ENCODE results near the gene ROBO1.

The ROBO1 gene

GRCh38 chr3:79597709-79598108 lies 170.1 kb downstream of the ROBO1 start:
- CTCF ChIA-PET: no interaction called here
- TF ChIP-seq FOXA1 (IDR thresholded peaks at IDR 0.05): no peak
- no peak for TF ChIP-seq NFRKB (IDR thresholded peaks at IDR 0.05)
- TF ChIP-seq ZNF384 (IDR thresholded peaks at IDR 0.05): no peak
- no peak for TF ChIP-seq PKNOX1 (IDR thresholded peaks at IDR 0.05)
- TF ChIP-seq ELF4 (IDR thresholded peaks at IDR 0.05): no peak
- no peak for TF ChIP-seq CTBP1 (IDR thresholded peaks at IDR 0.05; ENCODE audit: borderline replicate concordance)
- TF ChIP-seq SUZ12 (IDR thresholded peaks at IDR 0.05): no peak
- no peak for TF ChIP-seq HDGF (IDR thresholded peaks at IDR 0.05; ENCODE audit: borderline replicate concordance)
- TF ChIP-seq L3MBTL2 (conservative IDR thresholded peaks at IDR 0.05): no peak
- TF ChIP-seq FOXK2 (IDR thresholded peaks at IDR 0.05): no peak
- no peak for TF ChIP-seq ARNT (IDR thresholded peaks at IDR 0.05)
- no peak for TF ChIP-seq SP1 (IDR thresholded peaks at IDR 0.05)
- TF ChIP-seq LEF1 (IDR thresholded peaks at IDR 0.05; ENCODE audit: borderline replicate concordance): no peak
- no peak for TF ChIP-seq BHLHE40 (IDR thresholded peaks at IDR 0.05; ENCODE audit: borderline replicate concordance)
- no peak for TF ChIP-seq TARDBP (IDR thresholded peaks at IDR 0.05)
- POLR2A ChIA-PET: no interaction called here
- DNase-seq (ENCODE audit: extremely low spot score): no peak

- ChIA-PET CTCF (no interaction called here), POLR2A (no interaction called here)
- TF ChIP-seq FOXM1 (IDR thresholded peaks at IDR 0.05; ENCODE audit: borderline replicate concordance) (no peak), L3MBTL2 (conservative IDR thresholded peaks at IDR 0.05) (no peak), TARDBP (IDR thresholded peaks at IDR 0.05) (no peak), BHLHE40 (IDR thresholded peaks at IDR 0.05; ENCODE audit: borderline replicate concordance) (no peak), ELF4 (IDR thresholded peaks at IDR 0.05) (no peak), NFRKB (IDR thresholded peaks at IDR 0.05) (no peak), CTBP1 (IDR thresholded peaks at IDR 0.05; ENCODE audit: borderline replicate concordance) (no peak), FOXA1 (IDR thresholded peaks at IDR 0.05) (no peak), ZNF384 (IDR thresholded peaks at IDR 0.05) (no peak), SUZ12 (IDR thresholded peaks at IDR 0.05) (no peak), HDGF (IDR thresholded peaks at IDR 0.05; ENCODE audit: borderline replicate concordance) (no peak), PKNOX1 (IDR thresholded peaks at IDR 0.05) (no peak), SP1 (IDR thresholded peaks at IDR 0.05) (no peak)
- DNase-seq (ENCODE audit: extremely low spot score): no peak
Measured at GRCh38 chr3:79587150-79587549, 180.6 kb downstream of the ROBO1 start.

- TF ChIP-seq PKNOX1 (IDR thresholded peaks at IDR 0.05): peak; percentile 53
- no peak for TF ChIP-seq FOXM1 (IDR thresholded peaks at IDR 0.05; ENCODE audit: borderline replicate concordance)
- ChIA-PET POLR2A (no interaction called here), CTCF (no interaction called here)
- DNase-seq (ENCODE audit: extremely low spot score): no peak
Measured at GRCh38 chr3:79586232-79586631, 181.6 kb downstream of the ROBO1 start.

GRCh38 chr3:79572930-79573329 lies 194.9 kb downstream of the ROBO1 start:
- CTCF ChIA-PET: no interaction called here
- DNase-seq (ENCODE audit: extremely low spot score): no peak
- POLR2A ChIA-PET: no interaction called here
- TF ChIP-seq TARDBP (IDR thresholded peaks at IDR 0.05) (no peak), LEF1 (IDR thresholded peaks at IDR 0.05; ENCODE audit: borderline replicate concordance) (no peak), HDGF (IDR thresholded peaks at IDR 0.05; ENCODE audit: borderline replicate concordance) (no peak), FOXM1 (IDR thresholded peaks at IDR 0.05; ENCODE audit: borderline replicate concordance) (no peak), FOXA1 (IDR thresholded peaks at IDR 0.05) (no peak), ELF4 (IDR thresholded peaks at IDR 0.05) (no peak), ARNT (IDR thresholded peaks at IDR 0.05) (no peak), BHLHE40 (IDR thresholded peaks at IDR 0.05; ENCODE audit: borderline replicate concordance) (no peak)

GRCh38 chr3:79568938-79569337 lies 198.9 kb downstream of the ROBO1 start:
- ChIA-PET CTCF (no interaction called here), POLR2A (no interaction called here)
- no peak for TF ChIP-seq SP1 (IDR thresholded peaks at IDR 0.05)
- TF ChIP-seq FOXM1 (IDR thresholded peaks at IDR 0.05; ENCODE audit: borderline replicate concordance): no peak
- TF ChIP-seq LEF1 (IDR thresholded peaks at IDR 0.05; ENCODE audit: borderline replicate concordance): no peak
- no peak for TF ChIP-seq HDGF (IDR thresholded peaks at IDR 0.05; ENCODE audit: borderline replicate concordance)
- TF ChIP-seq FOXK2 (IDR thresholded peaks at IDR 0.05): no peak
- TF ChIP-seq TARDBP (IDR thresholded peaks at IDR 0.05): no peak
- no peak for TF ChIP-seq L3MBTL2 (conservative IDR thresholded peaks at IDR 0.05)
- TF ChIP-seq ZNF384 (IDR thresholded peaks at IDR 0.05): no peak
- no peak for DNase-seq (ENCODE audit: extremely low spot score)

- TF ChIP-seq L3MBTL2 (conservative IDR thresholded peaks at IDR 0.05) (no peak), PKNOX1 (IDR thresholded peaks at IDR 0.05) (peak; percentile 94), SUZ12 (IDR thresholded peaks at IDR 0.05) (no peak), CTBP1 (IDR thresholded peaks at IDR 0.05; ENCODE audit: borderline replicate concordance) (peak; percentile 49; the same call in 1 of the 2 replicates), FOXM1 (IDR thresholded peaks at IDR 0.05; ENCODE audit: borderline replicate concordance) (no peak), NFRKB (IDR thresholded peaks at IDR 0.05) (no peak), BHLHE40 (IDR thresholded peaks at IDR 0.05; ENCODE audit: borderline replicate concordance) (no peak), HDGF (IDR thresholded peaks at IDR 0.05; ENCODE audit: borderline replicate concordance) (no peak), FOXA1 (IDR thresholded peaks at IDR 0.05) (no peak), ZNF384 (IDR thresholded peaks at IDR 0.05) (no peak), ELF4 (IDR thresholded peaks at IDR 0.05) (no peak), TARDBP (IDR thresholded peaks at IDR 0.05) (no peak), LEF1 (IDR thresholded peaks at IDR 0.05; ENCODE audit: borderline replicate concordance) (no peak), FOXK2 (IDR thresholded peaks at IDR 0.05) (no peak), SP1 (IDR thresholded peaks at IDR 0.05) (no peak), ARNT (IDR thresholded peaks at IDR 0.05) (peak; percentile 48; the same call in 1 of the 2 replicates)
- POLR2A ChIA-PET: no interaction called here
- CTCF ChIA-PET: no interaction called here
- peak; percentile 31 for DNase-seq (ENCODE audit: extremely low spot score)
Measured at GRCh38 chr3:79564192-79564591, 203.6 kb downstream of the ROBO1 start.
